MM.1S (cell line): ENCODE results near the gene DDI2.

Source experiments
- CTCF ChIP-seq: fragments of 300-600 bp; sonication (generic); IDR thresholded peaks from 2 replicates; pipeline ENCODE4 v1.5.1; 2016; ENCODE audit warnings: antibody characterized with exemption, low read length, mixed read lengths
- EZH2 ChIP-seq: fragments of 300-600 bp; sonication (generic); optimal IDR thresholded peaks from 2 replicates; pipeline ENCODE3; 2017; ENCODE audit warnings: low read depth, mild to moderate bottlenecking, antibody characterized with exemption, low read length, mixed read lengths

- TF ChIP-seq CTCF, result no peak
- no peak for TF ChIP-seq EZH2
Measured at GRCh38 chr1:15669074-15669473, 51.8 kb downstream of the DDI2 start.
